Measurements from ENCODE around the gene IER5. TPM values are rescaled to one million over a fixed set of nuclear protein-coding genes. Genes with fewer than 3 reads are reported as not detected.

The IER5 gene
- total RNA-seq: 20.6 and 33.8 TPM in 2 replicates

GRCh38 chr1:181088079-181089016 is at the start of gene IER5:
IER5 (plus strand) TSS chr1:181088700; CDS start chr1:181088903, 203 bp downstream.

Other genes with a start within 250 kb of the IER5 start
- gene KIAA1614, start 175.8 kb upstream of the IER5 start, total RNA-seq: 4.5 and 10.3 TPM in 2 replicates
- gene STX6, start 65.8 kb upstream of the IER5 start, total RNA-seq: 15.1 and 17.8 TPM in 2 replicates
- 8.6 and 15.8 TPM in 2 replicates for gene MR1, start 54.7 kb upstream of the IER5 start, total RNA-seq

All from subcutaneous preadipocyte (primary cell).